HEK293T (cell line): ENCODE measurements around the gene COL6A3.

ENCODE experiments used
- ARNT ChIP-seq: fragments of 450-650 bp; IDR thresholded peaks from 2 replicates; pipeline ENCODE4 v1.6.1; 2017; ENCODE audit warnings: mild to moderate bottlenecking
- BHLHE40 ChIP-seq: fragments of 450-650 bp; IDR thresholded peaks from 2 replicates; pipeline ENCODE4 v1.6.1; 2016; ENCODE audit warnings: mild to moderate bottlenecking, moderate library complexity, borderline replicate concordance
- FOXK2 ChIP-seq: fragments of 450-650 bp; IDR thresholded peaks from 2 replicates; pipeline ENCODE4 v1.6.1; 2016; ENCODE audit warnings: mild to moderate bottlenecking
- HDGF ChIP-seq: fragments of 450-650 bp; IDR thresholded peaks from 2 replicates; pipeline ENCODE4 v1.6.1; 2017; ENCODE audit warnings: antibody characterized with exemption, borderline replicate concordance
- LEF1 ChIP-seq: fragments of 450-650 bp; IDR thresholded peaks from 2 replicates; pipeline ENCODE4 v1.6.1; 2017; ENCODE audit warnings: mild to moderate bottlenecking, borderline replicate concordance
- NFRKB ChIP-seq: fragments of 450-650 bp; IDR thresholded peaks from 2 replicates; pipeline ENCODE4 v1.6.1; 2016; ENCODE audit warnings: mild to moderate bottlenecking, moderate library complexity
- SP1 ChIP-seq: fragments of 450-650 bp; IDR thresholded peaks from 2 replicates; pipeline ENCODE4 v1.6.1; 2017
- SUZ12 ChIP-seq: fragments of 450-650 bp; IDR thresholded peaks from 2 replicates; pipeline ENCODE4 v1.6.1; 2016; ENCODE audit warnings: mild to moderate bottlenecking
- TARDBP ChIP-seq: fragments of 450-650 bp; IDR thresholded peaks from 2 replicates; pipeline ENCODE4 v1.6.1; 2016
- TF ChIP-seq, protein P1 (sequence below): fragments of 450-650 bp; IDR thresholded peaks from 2 replicates; pipeline ENCODE4 v1.6.1; 2016

DNA sequence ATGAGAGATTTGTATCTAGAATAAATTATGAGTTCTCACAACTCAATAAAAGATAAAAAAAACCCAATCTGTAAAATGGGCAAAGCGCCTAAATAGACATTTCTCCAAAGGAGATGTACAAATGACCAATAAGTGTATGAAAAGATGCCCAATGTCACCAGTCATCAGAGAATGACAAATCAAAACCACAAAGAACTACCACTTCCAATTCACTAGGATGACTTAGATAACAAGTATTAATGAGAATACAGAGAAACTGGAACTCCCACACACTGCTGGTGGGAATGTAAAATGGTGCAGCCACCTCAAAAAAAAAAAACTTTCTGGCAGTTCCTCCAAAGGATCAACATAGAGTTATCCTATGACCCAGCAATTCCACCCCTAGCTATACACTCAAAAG is 17.4 kb upstream of the COL6A3 start:
- TF ChIP-seq, protein P1, sequence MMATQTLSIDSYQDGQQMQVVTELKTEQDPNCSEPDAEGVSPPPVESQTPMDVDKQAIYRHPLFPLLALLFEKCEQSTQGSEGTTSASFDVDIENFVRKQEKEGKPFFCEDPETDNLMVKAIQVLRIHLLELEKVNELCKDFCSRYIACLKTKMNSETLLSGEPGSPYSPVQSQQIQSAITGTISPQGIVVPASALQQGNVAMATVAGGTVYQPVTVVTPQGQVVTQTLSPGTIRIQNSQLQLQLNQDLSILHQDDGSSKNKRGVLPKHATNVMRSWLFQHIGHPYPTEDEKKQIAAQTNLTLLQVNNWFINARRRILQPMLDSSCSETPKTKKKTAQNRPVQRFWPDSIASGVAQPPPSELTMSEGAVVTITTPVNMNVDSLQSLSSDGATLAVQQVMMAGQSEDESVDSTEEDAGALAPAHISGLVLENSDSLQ = no peak
- TF ChIP-seq TARDBP (no peak), LEF1 (no peak), FOXK2 (no peak), BHLHE40 (no peak), SP1 (no peak), NFRKB (no peak), HDGF (no peak), SUZ12 (no peak), ARNT (no peak)
